ENCODE data around the gene GLIS2. TPM values are rescaled to one million over a fixed set of nuclear protein-coding genes. Genes with fewer than 3 reads are reported as not detected.

The GLIS2 gene
- total RNA-seq, 6 donors from 2014 or later = 10.5 to 35.2 (median 22.6) TPM

GRCh38 chr16:4277987-4278513 is 37.8 kb upstream of the GLIS2 start:
- DNase-seq (no peak), ATAC-seq (ENCODE audit: low FRiP score in 2 of 2) (no peak)
- Histone ChIP-seq H3K9me3 (no peaks in the 10 kb centered on the region), H3K4me1 (peaks cover 3 to 17% (median 5%) of the 10 kb centered on the region in 4 donors), H3K4me3 (no peak overlapping the region), H3K36me3 (no peaks in the 10 kb centered on the region), H3K27me3 (no peaks in the 10 kb centered on the region), H3K27ac (no peak overlapping the region)
- WGBS, 2 donors = 95 to 100% methylated on average over 2 of the region's 2 CpGs
- TF ChIP-seq EP300 (IDR thresholded peaks at IDR 0.05) (no peak), POLR2A (IDR thresholded peaks at IDR 0.05) (no peak), CTCF (IDR thresholded peaks at IDR 0.05) (no peak), POLR2AphosphoS5 (IDR thresholded peaks at IDR 0.05) (no peak)

- H3K9me3 ChIP-seq = no peaks in the 10 kb centered on the region
- no peak for ATAC-seq (ENCODE audit: low FRiP score in 2 of 2)
- no peak overlapping the region for H3K4me3 ChIP-seq
- no peaks in the 10 kb centered on the region for H3K36me3 ChIP-seq
- no peak for TF ChIP-seq POLR2AphosphoS5 (IDR thresholded peaks at IDR 0.05)
- no peak for TF ChIP-seq POLR2A (IDR thresholded peaks at IDR 0.05)
- no peak for TF ChIP-seq EP300 (IDR thresholded peaks at IDR 0.05)
- no peak for TF ChIP-seq CTCF (IDR thresholded peaks at IDR 0.05)
- no peak overlapping the region for H3K27ac ChIP-seq
- DNase-seq = no peak
- H3K27me3 ChIP-seq = no peaks in the 10 kb centered on the region
- 93 to 98% methylated on average over 2 of the region's 2 CpGs for WGBS, 2 donors
- no peaks in the 10 kb centered on the region for H3K4me1 ChIP-seq
Observed at GRCh38 chr16:4280625-4281024, 35.2 kb upstream of the GLIS2 start.

GRCh38 chr16:4283441-4283840 is 32.4 kb upstream of the GLIS2 start:
- WGBS, 2 donors = 75 to 85% methylated on average over 8 of the region's 8 CpGs
- no peak for DNase-seq
- Histone ChIP-seq H3K4me3 (no peak overlapping the region), H3K36me3 (no peaks in the 10 kb centered on the region), H3K27ac (no peak overlapping the region), H3K4me1 (peaks cover 5 to 6% (median 5%) of the 10 kb centered on the region in 4 donors), H3K27me3 (no peaks in the 10 kb centered on the region), H3K9me3 (no peaks in the 10 kb centered on the region)
- TF ChIP-seq POLR2A (IDR thresholded peaks at IDR 0.05) = no peak
- TF ChIP-seq CTCF (IDR thresholded peaks at IDR 0.05) = no peak
- TF ChIP-seq POLR2AphosphoS5 (IDR thresholded peaks at IDR 0.05) = no peak
- no peak for TF ChIP-seq EP300 (IDR thresholded peaks at IDR 0.05)
- ATAC-seq (ENCODE audit: low FRiP score in 2 of 2) = no peak

GRCh38 chr16:4283939-4284338 is 31.9 kb upstream of the GLIS2 start:
- no peak for DNase-seq
- H3K27ac ChIP-seq = no peak overlapping the region
- WGBS, 2 donors = 80 to 87% methylated on average over 2 of the region's 2 CpGs
- H3K9me3 ChIP-seq = no peaks in the 10 kb centered on the region
- no peaks in the 10 kb centered on the region for H3K36me3 ChIP-seq
- no peaks in the 10 kb centered on the region for H3K27me3 ChIP-seq
- H3K4me1 ChIP-seq = peaks cover 6 to 11% (median 10%) of the 10 kb centered on the region in 4 donors
- TF ChIP-seq POLR2A (IDR thresholded peaks at IDR 0.05) (no peak), EP300 (IDR thresholded peaks at IDR 0.05) (no peak), CTCF (IDR thresholded peaks at IDR 0.05) (no peak), POLR2AphosphoS5 (IDR thresholded peaks at IDR 0.05) (no peak)
- no peak for ATAC-seq (ENCODE audit: low FRiP score in 2 of 2)
- H3K4me3 ChIP-seq = no peak overlapping the region

- 84 to 98% methylated on average over 4 to 10 of the region's 10 CpGs for WGBS, 2 donors
- TF ChIP-seq CTCF (IDR thresholded peaks at IDR 0.05) (no peak), POLR2A (IDR thresholded peaks at IDR 0.05) (no peak), EP300 (IDR thresholded peaks at IDR 0.05) (no peak), POLR2AphosphoS5 (IDR thresholded peaks at IDR 0.05) (no peak)
- no peak overlapping the region for H3K27ac ChIP-seq
- H3K4me1 ChIP-seq = peaks cover 10 to 15% (median 10%) of the 10 kb centered on the region in 4 donors
- H3K27me3 ChIP-seq = no peaks in the 10 kb centered on the region
- ATAC-seq (ENCODE audit: low FRiP score in 2 of 2) (no peak), DNase-seq (no peak)
- no peak overlapping the region for H3K4me3 ChIP-seq
- no peaks in the 10 kb centered on the region for H3K9me3 ChIP-seq
- H3K36me3 ChIP-seq = no peaks in the 10 kb centered on the region
Observed at GRCh38 chr16:4285167-4285566, 30.7 kb upstream of the GLIS2 start.
